Epithelial cell of proximal tubule (primary cell): ENCODE results near the gene SLC9A8. TPM values are rescaled to one million over a fixed set of nuclear protein-coding genes. Genes with fewer than 3 reads are reported as not detected.
A peak's percentile ranks its signal among the peaks of the same experiment; 100 is the strongest.

Source experiments
- DNase-seq: peaks from one replicate; pipeline ENCODE4 v3.0.0-alpha.2; 2011; ENCODE audit warnings: low read depth
- H3K4me3 ChIP-seq: 2 replicates; pipeline ENCODE4 v1.5.1; 2011; ENCODE audit warnings: low read depth, mild to moderate bottlenecking, low read length
- CTCF ChIP-seq: conservative IDR thresholded peaks from 2 replicates; pipeline ENCODE4 v1.5.1; 2012; ENCODE audit warnings: low read depth, mild to moderate bottlenecking, low read length
- total RNA-seq: library from RNA; depleted of rRNA; stranded (reverse); fragments of >200 nt; gene quantifications from 2 replicates; pipeline ENCODE4 v1.2.3, GENCODE V29; 2015

The SLC9A8 gene
- total RNA-seq, 1 donor from 2014 or later, result 4.2 TPM

DNA sequence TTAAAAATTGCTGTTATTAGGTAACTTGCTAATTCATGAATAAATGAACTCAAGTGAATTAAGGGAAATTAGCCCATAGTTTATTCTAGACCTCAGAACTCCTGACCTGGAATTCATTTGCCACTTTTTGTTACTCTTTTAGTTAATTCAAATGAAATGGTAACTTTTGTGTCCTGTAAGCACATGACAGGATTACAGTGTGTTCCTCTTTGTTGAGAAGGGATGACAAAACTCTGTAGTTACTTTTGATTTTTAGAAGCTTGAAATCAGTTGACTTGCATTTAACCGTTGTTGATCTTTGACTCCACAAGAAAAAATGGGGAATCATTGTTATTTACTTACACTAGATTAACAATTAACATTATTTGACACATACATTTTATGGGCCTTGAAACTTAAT is 6.2 kb downstream of the SLC9A8 start:
- no peak for DNase-seq
- no peak for TF ChIP-seq CTCF

GRCh38 chr20:49819702-49820101 is 7.1 kb downstream of the SLC9A8 start:
- no peak overlapping the region for H3K4me3 ChIP-seq
- DNase-seq, result no peak
- no peak for TF ChIP-seq CTCF

More for the DNA sequence above, 6.2 kb downstream of the SLC9A8 start:
- no peak overlapping the region for H3K4me3 ChIP-seq

- no peak for TF ChIP-seq CTCF
- H3K4me3 ChIP-seq, result no peak overlapping the region
These were observed 8.8 kb downstream of the SLC9A8 start for GRCh38 chr20:49821381-49821780.

GRCh38 chr20:49821870-49822331 is 9.3 kb downstream of the SLC9A8 start:
- DNase-seq, result no peak
- peak; percentile 55 for TF ChIP-seq CTCF
- no peak overlapping the region for H3K4me3 ChIP-seq

More at GRCh38 chr20:49821381-49821780, 8.8 kb downstream of the SLC9A8 start:
- DNase-seq, result no peak

DNA sequence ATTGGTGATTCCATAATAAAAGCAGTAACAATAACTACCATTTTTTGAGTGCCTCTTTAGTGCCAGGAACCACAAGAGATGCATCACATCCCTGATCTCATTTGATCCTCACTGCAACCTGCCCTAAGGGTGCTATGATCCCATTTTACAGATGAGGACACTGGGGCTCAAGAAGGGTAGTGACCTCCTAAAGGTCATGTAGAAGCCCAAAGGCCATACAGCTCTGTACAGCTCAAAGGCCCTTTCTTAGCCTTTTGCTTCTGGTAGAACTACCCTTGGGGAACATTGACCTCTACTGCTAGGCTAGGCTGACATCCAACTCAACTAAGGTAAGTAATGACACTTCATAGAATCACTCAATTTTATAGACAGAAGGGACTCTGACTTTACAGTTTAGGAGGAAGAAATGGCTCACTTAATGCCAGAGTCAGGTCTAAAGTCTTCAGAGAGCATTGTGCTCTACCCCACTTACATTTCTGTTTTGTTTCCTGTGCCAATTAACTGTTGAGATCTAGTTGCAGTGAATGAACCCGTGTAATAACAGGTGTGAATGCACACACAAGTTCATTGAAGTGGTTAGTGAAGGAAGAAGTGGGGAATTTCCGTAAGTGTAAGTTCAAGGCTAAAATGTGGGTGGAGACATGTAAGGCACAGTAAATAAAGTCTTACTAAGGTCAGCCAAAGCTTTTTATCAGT is 10.7 kb downstream of the SLC9A8 start:
- DNase-seq, result no peak
- no peak for TF ChIP-seq CTCF
- no peak overlapping the region for H3K4me3 ChIP-seq

GRCh38 chr20:49824206-49824605 is 11.6 kb downstream of the SLC9A8 start:
- no peak overlapping the region for H3K4me3 ChIP-seq
- DNase-seq, result no peak
- no peak for TF ChIP-seq CTCF

GRCh38 chr20:49825521-49826033 is 12.9 kb downstream of the SLC9A8 start:
- H3K4me3 ChIP-seq, result no peak overlapping the region
- no peak for DNase-seq
- TF ChIP-seq CTCF, result peak; percentile 8
